ENCODE results near the gene FAM241B. TPM values are rescaled to one million over a fixed set of nuclear protein-coding genes. Genes with fewer than 3 reads are reported as not detected.

FAM241B gene
- polyA plus RNA-seq, 1 experiment = 0.37 TPM

GRCh38 chr10:69655868-69656555 is 26.0 kb downstream of the FAM241B start:
- Histone ChIP-seq H3K4me3 (ENCODE audit: low read depth, low read length) (no peak overlapping the region), H3K27me3 (ENCODE audit: control insufficient read depth, insufficient read depth, low read length) (peaks cover 72% of the 10 kb centered on the region), H3K27ac (ENCODE audit: low read depth, low read length) (no peak overlapping the region), H3K9me3 (ENCODE audit: control insufficient read depth, insufficient read depth, low read length) (peaks cover 19% of the 10 kb centered on the region)
- DNase-seq (ENCODE audit: low read depth, low spot score) = no peak
- ChIA-PET CTCF (interaction anchor here (0.8 to 1.5 kb wide), 4 partner anchors 11 to 61 kb away, joined by 3 read pairs; no protein-coding TSS in a partner anchor), POLR2A (no interaction called here)
- no peak for TF ChIP-seq CTCF (IDR thresholded peaks at IDR 0.05; ENCODE audit: low read depth, low read length)

- DNase-seq (ENCODE audit: low read depth, low spot score) = no peak
- no peak for TF ChIP-seq CTCF (IDR thresholded peaks at IDR 0.05; ENCODE audit: low read depth, low read length)
Measured at GRCh38 chr10:69656742-69657269, 26.8 kb downstream of the FAM241B start.

GRCh38 chr10:69657430-69657829 is 27.4 kb downstream of the FAM241B start:
- DNase-seq (ENCODE audit: low read depth, low spot score) = no peak
- Histone ChIP-seq H3K4me3 (ENCODE audit: low read depth, low read length) (no peak overlapping the region), H3K9me3 (ENCODE audit: control insufficient read depth, insufficient read depth, low read length) (peaks cover 13% of the 10 kb centered on the region), H3K27ac (ENCODE audit: low read depth, low read length) (no peak overlapping the region), H3K27me3 (ENCODE audit: control insufficient read depth, insufficient read depth, low read length) (peaks cover 66% of the 10 kb centered on the region)
- CTCF ChIA-PET = interaction anchor here (0.5 to 1.5 kb wide), 3 partner anchors 12 to 240 kb away, joined by 3 read pairs; no protein-coding TSS in a partner anchor
- POLR2A ChIA-PET = no interaction called here
- TF ChIP-seq CTCF (IDR thresholded peaks at IDR 0.05; ENCODE audit: low read depth, low read length) = no peak

More at GRCh38 chr10:69656742-69657269, 26.8 kb downstream of the FAM241B start:
- ChIA-PET POLR2A (no interaction called here), CTCF (interaction anchor here (1.2 to 1.5 kb wide), 2 partner anchors 12 to 18 kb away, joined by 3 read pairs; no protein-coding TSS in a partner anchor)
- H3K9me3 ChIP-seq (ENCODE audit: control insufficient read depth, insufficient read depth, low read length) = peaks cover 19% of the 10 kb centered on the region
- H3K27me3 ChIP-seq (ENCODE audit: control insufficient read depth, insufficient read depth, low read length) = peaks cover 67% of the 10 kb centered on the region
- H3K27ac ChIP-seq (ENCODE audit: low read depth, low read length) = no peak overlapping the region
- no peak overlapping the region for H3K4me3 ChIP-seq (ENCODE audit: low read depth, low read length)

- CTCF ChIA-PET = interaction anchor here (0.5 to 1.5 kb wide), 3 partner anchors 13 to 240 kb away, joined by 3 read pairs; no protein-coding TSS in a partner anchor
- Histone ChIP-seq H3K9me3 (ENCODE audit: control insufficient read depth, insufficient read depth, low read length) (peaks cover 9% of the 10 kb centered on the region), H3K27ac (ENCODE audit: low read depth, low read length) (no peak overlapping the region), H3K27me3 (ENCODE audit: control insufficient read depth, insufficient read depth, low read length) (peaks cover 62% of the 10 kb centered on the region), H3K4me3 (ENCODE audit: low read depth, low read length) (no peak overlapping the region)
- TF ChIP-seq CTCF (IDR thresholded peaks at IDR 0.05; ENCODE audit: low read depth, low read length) = no peak
- DNase-seq (ENCODE audit: low read depth, low spot score) = no peak
- POLR2A ChIA-PET = no interaction called here
Measured at GRCh38 chr10:69657866-69658265, 27.8 kb downstream of the FAM241B start.
